Measurements from ENCODE around the gene ISM2. TPM values are rescaled to one million over a fixed set of nuclear protein-coding genes. Genes with fewer than 3 reads are reported as not detected.
A peak's percentile ranks its signal among the peaks of the same experiment; 100 is the strongest.

Gene ISM2
- total RNA-seq, 1 donor from 2014 or later, result not detected

DNA sequence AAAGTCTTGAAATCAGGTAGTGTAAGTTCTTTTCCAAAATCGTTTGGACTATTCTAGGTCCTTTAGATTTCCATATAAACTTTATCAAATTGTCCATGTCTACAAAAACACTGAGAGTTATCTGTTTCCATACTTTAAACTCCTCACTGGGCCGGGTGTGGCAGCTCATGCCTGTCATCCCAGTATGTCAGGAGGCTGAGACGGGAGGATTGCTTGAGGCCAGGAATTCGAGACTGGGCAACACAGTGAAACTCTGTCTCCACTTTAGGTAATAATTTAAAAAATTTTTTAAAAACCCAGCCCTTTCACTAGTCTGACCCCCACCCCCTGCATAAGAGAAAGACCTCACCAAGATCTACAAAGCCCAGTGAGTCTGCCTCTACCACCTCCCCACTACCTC, 6.4 kb upstream of the ISM2 start:
- Histone ChIP-seq H3K4me1 (no peaks in the 10 kb centered on the region), H3K4me3 (no peak overlapping the region), H3K27ac (no peak overlapping the region), H3K9me3 (no peaks in the 10 kb centered on the region), H3K36me3 (peaks cover 5 to 14% of the 10 kb centered on the region in 2 donors), H3K27me3 (no peaks in the 10 kb centered on the region)
- TF ChIP-seq, protein P1, sequence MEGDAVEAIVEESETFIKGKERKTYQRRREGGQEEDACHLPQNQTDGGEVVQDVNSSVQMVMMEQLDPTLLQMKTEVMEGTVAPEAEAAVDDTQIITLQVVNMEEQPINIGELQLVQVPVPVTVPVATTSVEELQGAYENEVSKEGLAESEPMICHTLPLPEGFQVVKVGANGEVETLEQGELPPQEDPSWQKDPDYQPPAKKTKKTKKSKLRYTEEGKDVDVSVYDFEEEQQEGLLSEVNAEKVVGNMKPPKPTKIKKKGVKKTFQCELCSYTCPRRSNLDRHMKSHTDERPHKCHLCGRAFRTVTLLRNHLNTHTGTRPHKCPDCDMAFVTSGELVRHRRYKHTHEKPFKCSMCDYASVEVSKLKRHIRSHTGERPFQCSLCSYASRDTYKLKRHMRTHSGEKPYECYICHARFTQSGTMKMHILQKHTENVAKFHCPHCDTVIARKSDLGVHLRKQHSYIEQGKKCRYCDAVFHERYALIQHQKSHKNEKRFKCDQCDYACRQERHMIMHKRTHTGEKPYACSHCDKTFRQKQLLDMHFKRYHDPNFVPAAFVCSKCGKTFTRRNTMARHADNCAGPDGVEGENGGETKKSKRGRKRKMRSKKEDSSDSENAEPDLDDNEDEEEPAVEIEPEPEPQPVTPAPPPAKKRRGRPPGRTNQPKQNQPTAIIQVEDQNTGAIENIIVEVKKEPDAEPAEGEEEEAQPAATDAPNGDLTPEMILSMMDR (IDR thresholded peaks at IDR 0.05), result no peak
- DNase-seq (ENCODE audit: low spot score in 2 of 2), result no peak
- intact Hi-C loops (cut with DNase I), result no loop called here

DNA sequence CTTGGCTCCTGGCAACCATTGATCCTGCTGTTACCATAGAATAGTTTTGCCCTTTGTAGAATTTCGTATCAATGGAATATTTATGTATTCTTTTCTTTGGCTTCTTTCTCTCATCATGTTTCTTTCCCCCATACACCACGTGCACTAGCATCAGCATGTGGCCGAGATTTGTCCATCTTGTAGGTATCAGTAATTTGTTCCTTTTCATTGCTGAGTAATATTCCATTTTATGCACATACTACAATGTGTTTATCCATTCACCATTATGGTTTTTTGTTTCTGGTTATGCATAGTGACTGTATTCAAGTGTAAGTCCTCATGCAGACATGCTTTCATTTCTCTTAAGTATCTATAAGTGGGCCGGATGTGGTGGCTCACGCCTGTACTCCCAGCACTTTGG, 4.5 kb upstream of the ISM2 start:
- H3K27ac ChIP-seq, result no peak overlapping the region
- no peak overlapping the region for H3K4me3 ChIP-seq
- no peaks in the 10 kb centered on the region for H3K9me3 ChIP-seq
- intact Hi-C loops (cut with DNase I), result no loop called here
- no peaks in the 10 kb centered on the region for H3K27me3 ChIP-seq
- peaks cover 0 to 1% of the 10 kb centered on the region in 2 donors for H3K4me1 ChIP-seq
- DNase-seq (ENCODE audit: low spot score in 2 of 2), result no peak
- peaks cover 5% of the 10 kb centered on the region in 2 donors for H3K36me3 ChIP-seq
- TF ChIP-seq, protein P1 (IDR thresholded peaks at IDR 0.05), result no peak

DNA sequence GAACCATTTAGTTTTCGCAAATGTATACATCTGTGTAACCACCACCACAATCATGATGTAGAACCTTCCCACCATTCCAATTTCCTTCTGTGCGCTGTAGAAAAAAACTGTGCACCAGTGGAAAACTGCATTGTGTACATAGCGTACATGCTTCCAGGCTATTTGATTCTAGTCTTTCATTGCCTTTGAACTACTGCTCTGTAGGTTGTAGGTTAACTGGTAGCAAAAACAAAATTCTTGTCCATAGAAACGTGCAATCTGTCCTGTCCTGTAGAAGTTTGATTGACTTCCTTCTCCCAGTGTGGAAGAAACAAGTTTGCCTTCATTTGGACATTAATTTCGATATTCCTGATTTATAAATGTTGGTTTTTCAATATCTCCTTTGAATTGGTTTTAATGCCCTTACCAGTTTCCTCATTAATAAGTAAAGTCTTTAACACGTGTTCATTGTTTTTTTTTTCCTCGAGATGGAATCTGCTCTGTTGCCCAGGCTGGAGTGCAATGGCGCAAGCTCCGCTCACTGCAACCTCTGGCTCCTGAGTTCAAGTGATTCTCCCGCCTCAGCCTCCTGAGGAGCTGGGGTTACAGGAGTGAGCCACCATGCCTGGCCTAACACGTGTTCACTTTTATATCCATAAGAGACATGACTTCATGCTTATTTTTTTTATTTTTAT, 3.6 kb upstream of the ISM2 start:
- DNase-seq (ENCODE audit: low spot score in 2 of 2), result no peak
- Histone ChIP-seq H3K4me1 (peaks cover 0 to 3% of the 10 kb centered on the region in 2 donors), H3K27me3 (no peaks in the 10 kb centered on the region), H3K27ac (no peak overlapping the region), H3K36me3 (peaks cover 4 to 5% of the 10 kb centered on the region in 2 donors), H3K9me3 (no peaks in the 10 kb centered on the region), H3K4me3 (no peak overlapping the region)
- intact Hi-C loops (cut with DNase I), result no loop called here
- TF ChIP-seq, protein P1 (IDR thresholded peaks at IDR 0.05), result no peak

DNA sequence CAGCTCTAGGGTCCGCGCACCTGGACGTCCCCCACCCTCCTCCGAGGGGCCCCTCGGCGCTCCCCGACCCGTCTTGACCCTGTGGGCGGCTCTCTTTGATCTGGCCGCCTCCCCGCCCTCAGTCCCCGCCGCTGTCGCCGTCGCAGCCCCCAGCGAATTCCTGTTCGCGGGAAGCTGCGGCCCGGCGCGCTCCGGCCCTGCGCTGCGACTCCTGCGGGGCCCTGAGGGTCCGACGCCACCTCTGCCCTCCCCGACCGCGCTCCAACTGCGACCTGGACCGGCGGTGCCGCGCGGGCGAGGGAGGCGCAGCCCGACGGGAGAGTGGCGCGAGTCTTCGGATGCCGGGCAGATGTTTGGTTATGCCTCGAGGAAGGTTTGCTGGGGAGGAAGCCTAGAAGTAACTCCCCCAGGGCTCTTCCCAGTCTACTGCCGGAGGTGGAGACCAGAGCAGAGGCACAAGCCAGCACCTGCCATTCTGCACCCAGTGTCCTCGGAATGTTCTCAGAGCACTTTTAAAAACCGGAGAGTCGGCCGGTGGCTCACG, 440 bp upstream of the ISM2 start:
- intact Hi-C loops (cut with DNase I), result no loop called here

DNA sequence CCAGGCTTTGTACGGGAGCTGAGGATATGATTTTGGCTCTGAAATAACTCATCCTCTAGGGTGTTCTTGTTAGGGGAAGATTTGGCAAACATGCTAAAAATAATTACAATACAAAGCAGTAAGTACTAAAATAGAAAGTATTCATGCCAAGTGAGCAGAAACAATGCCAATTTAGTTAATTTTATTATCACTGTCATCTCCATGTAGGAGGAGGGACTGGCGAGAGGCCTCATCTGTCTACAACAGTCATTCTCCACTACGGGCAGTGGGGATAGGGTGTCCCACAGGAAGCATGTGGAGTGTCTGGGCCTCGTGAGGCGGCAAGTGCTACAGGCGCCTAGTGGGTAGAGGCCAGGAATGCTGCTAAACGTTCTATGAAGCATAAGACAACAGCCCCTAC, 3.3 kb downstream of the ISM2 start:
- H3K4me3 ChIP-seq, result no peak overlapping the region
- no peaks in the 10 kb centered on the region for H3K9me3 ChIP-seq
- H3K4me1 ChIP-seq, result peaks cover 0 to 3% of the 10 kb centered on the region in 2 donors
- no peak overlapping the region for H3K27ac ChIP-seq
- TF ChIP-seq, protein P1 (IDR thresholded peaks at IDR 0.05), result no peak
- DNase-seq (ENCODE audit: low spot score in 2 of 2), result no peak
- no peaks in the 10 kb centered on the region for H3K36me3 ChIP-seq
- no peaks in the 10 kb centered on the region for H3K27me3 ChIP-seq
- intact Hi-C loops (cut with DNase I), result no loop called here

More for the DNA sequence above, 440 bp upstream of the ISM2 start:
- peak overlapping the region; percentile 58 to 75 for H3K4me3 ChIP-seq
- H3K27me3 ChIP-seq, result no peaks in the 10 kb centered on the region
- no peak overlapping the region for H3K27ac ChIP-seq
- peak in 1 of 2 donors; percentile 52 for DNase-seq (ENCODE audit: low spot score in 2 of 2)
- H3K4me1 ChIP-seq, result peaks cover 0 to 3% of the 10 kb centered on the region in 2 donors
- no peaks in the 10 kb centered on the region for H3K36me3 ChIP-seq
- H3K9me3 ChIP-seq, result no peaks in the 10 kb centered on the region
- TF ChIP-seq, protein P1 (IDR thresholded peaks at IDR 0.05), result no peak

Data from ascending aorta (tissue), 2 donors.